B cell (primary cell): ENCODE measurements around the gene YEATS2.

ENCODE experiments used
- CTCF ChIP-seq: fragments of 200-600 bp; IDR thresholded peaks from one replicate; pipeline ENCODE4 v1.8.0; 2022; ENCODE audit warnings: antibody characterized with exemption, mild to moderate bottlenecking
- EZH2 ChIP-seq: IDR thresholded peaks from 2 replicates; pipeline ENCODE4 v1.6.1; 2012; ENCODE audit warnings: borderline replicate concordance, low read depth, mild to moderate bottlenecking, moderate library complexity, low read length; ENCODE audit not compliant: insufficient read depth, poor library complexity, severe bottlenecking

GRCh38 chr3:183802989-183803388, 105.4 kb downstream of the YEATS2 start:
- TF ChIP-seq CTCF (no peak), EZH2 (no peak)
